GM21529 (cell line): ENCODE results near the gene PPFIA2.

Source experiments
- ATAC-seq: cut with Tn5 transposase; IDR thresholded peaks from one replicate; pipeline ENCODE4 v1.9.1; 2021; ENCODE audit not compliant: unreplicated experiment

Gene PPFIA2

GRCh38 chr12:81759190-81760051 lies at the start of gene PPFIA2:
Gene PPFIA2, minus strand, starts transcription at chr12:81759350.
- ATAC-seq, result no peak

- no peak for ATAC-seq
Observed at GRCh38 chr12:81800298-81801148, 41.4 kb upstream of the PPFIA2 start.

GRCh38 chr12:81798294-81798693 lies 39.1 kb upstream of the PPFIA2 start:
- ATAC-seq, result no peak

- ATAC-seq, result no peak
Observed at GRCh38 chr12:81797100-81797499, 38.0 kb upstream of the PPFIA2 start.

GRCh38 chr12:81792666-81793065 lies 33.5 kb upstream of the PPFIA2 start:
- no peak for ATAC-seq

- no peak for ATAC-seq
Observed at GRCh38 chr12:81779216-81779615, 20.1 kb upstream of the PPFIA2 start.

GRCh38 chr12:81778719-81779118 lies 19.6 kb upstream of the PPFIA2 start:
- no peak for ATAC-seq

- no peak for ATAC-seq
Observed at GRCh38 chr12:81758421-81759189, 545 bp downstream of the PPFIA2 start.

GRCh38 chr12:81757731-81758365 lies 1.3 kb downstream of the PPFIA2 start:
- ATAC-seq, result no peak

GRCh38 chr12:81729781-81730180 lies 29.4 kb downstream of the PPFIA2 start:
- no peak for ATAC-seq

GRCh38 chr12:81727391-81727790 lies 31.8 kb downstream of the PPFIA2 start:
- no peak for ATAC-seq

- no peak for ATAC-seq
Observed at GRCh38 chr12:81726634-81727033, 32.5 kb downstream of the PPFIA2 start.

- ATAC-seq, result no peak
Observed at GRCh38 chr12:81723361-81723760, 35.8 kb downstream of the PPFIA2 start.

- ATAC-seq, result no peak
Observed at GRCh38 chr12:81722004-81722403, 37.1 kb downstream of the PPFIA2 start.

GRCh38 chr12:81718616-81719015 lies 40.5 kb downstream of the PPFIA2 start:
- ATAC-seq, result no peak

- ATAC-seq, result no peak
Observed at GRCh38 chr12:81712536-81712935, 46.6 kb downstream of the PPFIA2 start.

GRCh38 chr12:81705586-81705985 lies 53.6 kb downstream of the PPFIA2 start:
- no peak for ATAC-seq

- no peak for ATAC-seq
Observed at GRCh38 chr12:81699551-81699950, 59.6 kb downstream of the PPFIA2 start.

- no peak for ATAC-seq
Observed at GRCh38 chr12:81692008-81692407, 67.1 kb downstream of the PPFIA2 start.

- no peak for ATAC-seq
Observed at GRCh38 chr12:81683881-81684280, 75.3 kb downstream of the PPFIA2 start.

- no peak for ATAC-seq
Observed at GRCh38 chr12:81679614-81680013, 79.5 kb downstream of the PPFIA2 start.
